Gastroesophageal sphincter (tissue), 3 donors: ENCODE results near the gene EHMT1.

Source experiments
- CTCF ChIP-seq, 4 experiments: fragments of 200-600 bp in 2 of 4; fragments of 450-650 bp in 2 of 4; sonication (generic) in 1 of 4; IDR thresholded peaks; one replicate each; pipeline ENCODE4 v1.5.1; 2017 to 2019; ENCODE audit warnings: antibody characterized with exemption in 4 of 4, mild to moderate bottlenecking in 2 of 4, moderate library complexity in 2 of 4
- POLR2AphosphoS5 ChIP-seq: sonication (generic); formaldehyde crosslinking; IDR thresholded peaks from one replicate; pipeline ENCODE4 v1.6.1; 2017; ENCODE audit warnings: antibody characterized with exemption

- TF ChIP-seq POLR2AphosphoS5 (no peak), CTCF (IDR thresholded peaks at IDR 0.05) (no peak)
These were observed 183.2 kb downstream of the EHMT1 start for GRCh38 chr9:137802021-137802420.
